Adipose tissue (tissue), 3 donors: ENCODE results near the gene DPM2. TPM values are rescaled to one million over a fixed set of nuclear protein-coding genes. Genes with fewer than 3 reads are reported as not detected.
A peak's percentile ranks its signal among the peaks of the same experiment; 100 is the strongest.

Source experiments
- H3K27ac ChIP-seq: one replicate; pipeline ENCODE4 v1.5.1; 2013; ENCODE audit warnings: low read depth, low read length
- WGBS, 3 donors: extraction: QIAGEN DNeasy Blood & Tissue Kit; methylation state at CpG; one replicate each; pipeline ENCODE4 v1.1.7; 2013; 5-methylcytosine and 5-hydroxymethylcytosine counted together
- polyA plus RNA-seq, 3 donors: library from polyadenylated mRNA; stranded (reverse); fragments of 200-250 nt; gene quantifications; one replicate each; pipeline ENCODE4 v1.2.3, GENCODE V29; 2013
- donor health status: healthy with polysubstance abuse.
- donor health status: Bipolar disorder and iron deficiency.
- donor health status: healthy.

DPM2 gene
- polyA plus RNA-seq, 3 donors, result 26.9 to 40.5 (median 30.2) TPM

DNA sequence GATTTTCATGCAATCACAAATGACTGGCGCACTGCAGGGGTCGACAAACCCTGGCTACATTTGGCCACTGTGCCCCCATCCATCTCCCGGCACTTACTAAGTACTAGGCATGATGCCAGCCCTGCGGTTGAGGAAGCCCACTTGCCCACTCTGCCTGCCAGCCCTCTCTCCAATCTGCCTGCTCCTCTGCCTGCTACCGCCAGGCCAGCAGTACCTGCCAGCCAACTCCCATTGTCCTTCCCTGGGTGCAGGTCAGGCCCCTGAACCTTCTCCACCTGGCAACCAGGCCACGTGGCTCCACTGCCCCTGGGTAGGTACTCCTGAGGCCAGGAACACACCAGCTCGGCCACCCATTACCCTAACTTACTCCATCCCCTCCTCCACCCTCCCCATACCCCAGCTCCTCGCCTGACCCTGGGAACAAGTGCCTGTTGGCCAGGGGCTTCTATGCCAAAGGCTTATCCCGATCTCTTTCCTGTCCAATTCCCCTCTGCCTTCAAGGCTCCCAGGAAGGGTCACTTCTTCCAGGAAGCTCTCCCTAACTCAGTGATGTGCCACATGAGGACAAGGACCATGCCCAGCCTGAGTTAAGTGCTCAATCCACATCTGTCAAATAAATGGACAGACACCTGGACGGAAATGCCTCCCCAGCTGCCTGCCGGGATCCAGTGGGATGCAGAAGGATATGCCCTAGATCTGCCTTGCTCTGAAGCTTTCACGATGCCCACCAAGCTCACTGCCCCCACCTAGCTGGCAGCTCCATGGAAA lies 36.5 kb upstream of the DPM2 start:
- no peak overlapping the region for H3K27ac ChIP-seq
- 31 to 81% (median 77%) methylated on average over 12 of the region's 12 CpGs for WGBS, 3 donors

DNA sequence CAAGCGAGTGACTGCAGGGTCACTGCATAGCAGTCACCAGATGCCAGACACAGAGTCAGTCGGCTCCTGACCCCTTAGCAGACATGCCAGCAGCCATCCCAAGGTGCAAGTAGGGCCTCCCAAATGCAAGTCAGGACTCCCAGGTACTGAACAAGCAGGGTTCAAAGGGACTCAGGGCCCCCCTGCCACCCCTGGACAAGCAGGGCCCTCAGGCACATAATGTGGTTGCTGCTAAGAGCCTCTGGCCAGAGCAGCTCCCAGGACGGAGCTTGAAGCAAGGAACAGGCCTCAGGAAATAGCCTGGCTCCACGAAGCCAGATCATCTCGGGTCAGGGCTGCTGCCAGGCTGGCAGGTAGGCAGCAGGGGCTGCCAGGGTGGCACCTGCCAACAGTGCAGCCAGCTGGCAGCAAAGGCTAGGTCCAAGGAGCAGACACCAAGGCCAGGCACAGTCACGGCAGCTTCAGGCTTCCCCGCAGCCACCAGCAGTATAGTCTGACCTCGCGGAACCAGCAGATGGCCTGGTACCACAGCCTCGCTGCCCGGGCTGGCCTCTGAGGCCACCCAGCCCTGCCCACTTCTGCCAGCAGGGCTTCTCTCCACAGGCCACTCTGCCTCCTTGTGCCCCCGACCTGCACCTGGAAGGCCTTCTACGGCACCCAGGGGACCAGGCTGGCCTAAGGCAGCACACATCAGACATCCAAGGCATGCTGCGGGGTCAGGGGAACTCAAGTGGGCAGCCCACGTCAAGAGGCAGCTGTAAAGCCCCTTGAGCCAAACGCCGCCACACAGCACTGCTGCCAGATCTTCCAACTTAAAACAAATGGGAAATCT lies 35.7 kb upstream of the DPM2 start:
- WGBS, 3 donors, result 23 to 84% (median 72%) methylated on average over 17 of the region's 17 CpGs
- H3K27ac ChIP-seq, result no peak overlapping the region

DNA sequence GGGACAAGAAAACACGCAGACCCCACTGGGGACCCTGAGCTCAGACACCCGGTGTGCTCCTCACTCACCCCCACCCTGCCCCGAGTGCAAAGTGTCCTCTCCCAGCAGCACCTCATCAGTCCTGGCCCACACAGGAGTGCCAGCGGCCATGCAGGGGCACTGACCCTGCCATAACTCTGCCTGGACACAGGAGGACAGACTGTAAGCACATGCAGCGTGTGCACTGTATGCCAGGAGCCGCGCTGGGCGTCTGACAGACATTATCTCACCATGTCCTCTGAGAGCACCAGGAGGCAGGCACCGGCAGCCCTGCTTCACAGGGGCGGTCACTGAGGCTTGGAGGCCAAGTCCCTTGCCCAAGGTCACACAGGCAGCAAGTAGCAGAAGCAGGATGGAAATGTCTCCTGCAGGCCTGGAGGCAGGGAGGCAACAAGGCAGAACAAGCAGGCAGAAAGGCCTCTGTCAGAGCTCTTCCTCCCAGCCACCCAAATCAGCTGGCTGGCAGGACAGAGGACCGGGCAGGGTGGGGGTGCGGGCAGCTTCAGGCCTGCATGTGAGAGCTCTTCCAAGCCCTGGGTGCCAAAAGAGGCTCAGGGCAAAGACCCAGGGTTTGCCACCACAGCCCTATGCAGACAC lies 34.7 kb upstream of the DPM2 start:
- 36 to 76% (median 61%) methylated on average over 12 of the region's 12 CpGs for WGBS, 3 donors
- no peak overlapping the region for H3K27ac ChIP-seq

DNA sequence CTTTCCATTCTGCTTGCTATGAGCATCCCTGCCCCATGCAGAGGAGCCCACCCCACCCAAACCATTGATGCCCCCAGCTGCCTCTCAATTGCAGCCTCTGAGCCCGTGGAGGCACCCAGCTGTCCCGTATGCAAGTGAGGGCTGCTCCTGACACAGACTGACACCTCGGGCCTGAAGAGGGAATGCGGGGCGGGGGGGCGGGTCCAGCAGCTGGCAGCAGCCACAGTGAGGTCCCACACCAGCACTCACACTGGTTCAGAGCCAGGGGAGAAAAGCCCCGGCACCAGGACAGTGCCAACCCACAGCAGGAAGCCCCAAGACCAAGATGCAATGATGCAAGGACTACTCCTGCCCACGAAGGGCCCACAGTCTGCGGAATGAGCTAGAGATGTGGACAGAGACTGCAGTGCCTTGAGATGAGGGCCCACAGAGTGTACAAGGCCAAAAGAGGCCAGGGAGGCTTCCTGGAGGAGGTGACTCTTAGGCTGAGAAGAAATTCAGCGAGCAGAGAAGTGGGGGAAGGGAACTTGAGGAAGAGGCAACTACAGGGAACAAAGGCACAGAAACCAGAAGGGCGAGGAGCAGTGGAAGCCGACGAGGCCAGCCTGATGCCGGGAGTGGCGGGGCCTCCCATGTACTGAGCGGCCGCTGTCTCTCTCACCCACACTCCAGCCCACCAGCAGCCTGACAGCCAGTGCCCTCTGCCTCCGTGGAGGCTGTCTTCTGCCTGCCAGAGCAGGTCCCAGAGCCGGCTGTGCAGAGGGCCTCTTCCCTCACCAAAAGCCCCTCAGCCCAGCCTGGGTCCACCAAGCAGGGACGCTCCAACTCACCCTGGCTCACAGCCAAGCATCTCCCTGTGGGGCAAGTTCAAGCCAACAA lies 33.9 kb upstream of the DPM2 start:
- no peak overlapping the region for H3K27ac ChIP-seq

DNA sequence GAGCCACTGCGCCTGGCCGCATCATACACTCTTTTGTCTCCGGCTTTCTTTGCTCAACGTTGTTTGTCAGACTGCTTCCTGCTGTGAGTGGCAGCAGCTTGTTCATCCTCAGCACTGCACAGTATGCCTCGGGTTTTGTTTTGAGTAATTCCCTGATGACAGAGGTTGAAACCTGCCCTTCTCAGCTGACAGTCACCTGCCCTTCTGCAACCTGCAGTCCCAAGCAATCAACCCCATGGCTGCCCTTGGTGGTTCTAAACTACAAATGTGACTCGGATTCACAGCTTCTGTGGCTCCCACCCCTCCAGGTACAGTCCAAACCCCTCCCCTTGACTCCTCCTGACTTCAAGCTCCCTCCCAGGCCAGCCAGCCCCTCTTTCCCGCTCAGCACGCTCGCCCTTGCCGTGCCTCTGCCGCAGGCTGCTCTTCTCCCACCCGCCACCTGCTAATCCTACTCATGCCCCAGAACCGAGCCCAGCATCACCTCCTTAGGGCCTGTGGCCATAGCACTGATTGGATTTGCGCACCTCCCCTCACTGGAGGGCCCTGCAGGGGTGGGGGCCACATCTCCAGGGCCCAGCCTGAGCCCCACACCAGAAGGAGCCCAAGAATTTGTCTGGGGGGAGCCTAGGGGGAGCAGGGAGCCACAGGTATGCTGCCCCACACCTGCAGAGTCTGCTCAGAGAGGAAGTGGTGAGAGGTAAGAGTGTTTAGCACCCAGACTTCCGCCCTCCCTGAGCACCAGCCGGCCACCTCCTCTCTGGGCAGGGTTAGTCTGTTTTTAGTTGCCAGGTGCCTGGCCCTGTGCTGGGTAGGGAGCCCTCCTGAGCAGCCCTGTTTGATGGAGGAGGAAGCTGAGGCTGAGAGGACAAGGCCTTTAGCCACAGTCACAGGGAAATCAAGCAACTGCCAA lies 33.0 kb upstream of the DPM2 start:
- 70 to 73% (median 73%) methylated on average over 16 of the region's 16 CpGs for WGBS, 3 donors

More for the DNA sequence above, 33.9 kb upstream of the DPM2 start:
- 41 to 55% (median 44%) methylated on average over 17 to 20 of the region's 20 CpGs for WGBS, 3 donors

DNA sequence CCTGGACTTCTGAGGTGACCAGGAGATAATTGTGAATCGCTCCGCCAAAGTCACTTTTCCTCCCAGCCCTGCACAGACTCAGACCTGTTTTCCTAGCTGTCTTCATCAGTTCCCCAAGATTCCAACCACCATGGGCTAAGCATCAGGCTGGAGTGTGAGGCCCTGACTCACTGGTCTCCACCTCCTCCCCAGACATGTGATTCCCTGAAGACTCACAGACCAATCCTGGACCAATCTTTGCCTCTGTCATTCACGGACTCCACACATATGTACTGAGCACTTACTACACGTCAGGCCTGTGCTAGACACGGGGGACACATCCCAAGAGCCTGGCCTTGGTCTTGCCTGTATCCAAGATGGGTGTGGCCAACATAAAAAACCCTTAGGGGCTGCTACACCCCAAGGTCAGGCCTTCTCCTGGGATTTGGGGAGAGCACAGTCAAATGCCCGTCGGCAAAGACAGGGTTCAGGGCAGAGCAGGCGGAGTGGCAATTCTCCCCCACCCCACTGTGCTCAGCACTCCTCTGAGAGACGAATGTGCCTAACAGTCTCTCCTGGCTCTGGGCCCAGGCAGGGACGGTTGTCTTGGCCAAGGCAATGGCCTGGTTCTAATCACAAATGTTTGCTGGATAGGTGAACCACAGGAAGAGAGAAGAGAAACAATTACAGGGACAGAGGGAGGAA lies 31.2 kb upstream of the DPM2 start:
- peak overlapping the region; percentile 43 for H3K27ac ChIP-seq
- WGBS, 3 donors, result 46 to 67% (median 50%) methylated on average over 10 of the region's 10 CpGs

More for the DNA sequence above, 33.0 kb upstream of the DPM2 start:
- no peak overlapping the region for H3K27ac ChIP-seq

DNA sequence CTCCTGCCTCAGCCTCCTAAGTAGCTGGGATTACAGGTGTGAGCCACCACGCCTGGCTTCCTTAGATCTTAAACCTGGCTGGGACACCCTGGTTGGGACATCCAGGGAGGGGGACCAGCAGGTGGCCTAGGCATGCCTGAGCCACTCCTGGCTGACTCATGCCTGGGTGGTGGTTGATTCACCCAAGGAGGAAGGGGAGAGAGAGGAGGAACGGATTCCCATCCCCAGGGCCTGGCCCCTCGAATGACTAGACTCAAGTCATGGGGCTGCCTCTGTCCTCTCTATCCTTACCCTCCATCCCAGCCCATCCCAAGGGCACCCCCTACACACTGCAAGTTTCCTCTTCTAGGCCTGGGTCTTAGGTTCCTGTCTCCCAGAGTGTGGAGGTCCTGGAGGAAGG lies 30.4 kb upstream of the DPM2 start:
- H3K27ac ChIP-seq, result no peak overlapping the region
- 67 to 81% (median 70%) methylated on average over 3 of the region's 3 CpGs for WGBS, 3 donors

DNA sequence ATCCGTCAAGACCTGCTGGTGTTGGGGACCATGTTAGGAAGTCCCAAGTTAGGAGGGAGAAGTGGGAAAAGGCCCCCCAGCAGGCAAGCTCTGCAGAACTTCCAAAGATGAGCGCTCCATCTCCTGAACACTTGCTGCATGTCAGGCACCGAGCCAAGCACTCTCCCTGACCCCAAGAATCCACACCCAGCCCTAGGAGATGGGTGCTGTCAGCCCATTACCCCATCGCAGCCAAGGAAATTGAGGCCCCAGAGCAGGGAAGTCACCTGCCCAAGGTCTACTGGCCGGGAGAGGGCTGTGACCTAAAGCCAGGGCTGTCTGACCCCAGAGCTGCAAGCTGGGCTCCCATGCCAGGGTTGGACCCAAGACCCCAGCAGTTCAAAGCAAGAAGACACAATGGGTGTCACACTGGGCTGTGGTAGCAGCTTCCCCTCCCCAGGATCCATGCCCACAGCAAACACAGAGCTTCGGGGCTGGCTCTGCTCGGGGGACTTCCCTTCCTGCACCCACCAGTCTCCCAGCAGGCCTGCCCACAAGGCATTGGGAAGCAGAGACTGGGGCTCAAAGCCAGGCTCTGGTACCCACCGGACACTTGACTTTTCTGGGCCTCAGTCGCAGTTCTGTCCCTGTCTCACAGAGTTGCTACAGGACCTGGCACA lies 29.6 kb upstream of the DPM2 start:
- no peak overlapping the region for H3K27ac ChIP-seq
- WGBS, 3 donors, result 60 to 78% (median 66%) methylated on average over 9 of the region's 9 CpGs

DNA sequence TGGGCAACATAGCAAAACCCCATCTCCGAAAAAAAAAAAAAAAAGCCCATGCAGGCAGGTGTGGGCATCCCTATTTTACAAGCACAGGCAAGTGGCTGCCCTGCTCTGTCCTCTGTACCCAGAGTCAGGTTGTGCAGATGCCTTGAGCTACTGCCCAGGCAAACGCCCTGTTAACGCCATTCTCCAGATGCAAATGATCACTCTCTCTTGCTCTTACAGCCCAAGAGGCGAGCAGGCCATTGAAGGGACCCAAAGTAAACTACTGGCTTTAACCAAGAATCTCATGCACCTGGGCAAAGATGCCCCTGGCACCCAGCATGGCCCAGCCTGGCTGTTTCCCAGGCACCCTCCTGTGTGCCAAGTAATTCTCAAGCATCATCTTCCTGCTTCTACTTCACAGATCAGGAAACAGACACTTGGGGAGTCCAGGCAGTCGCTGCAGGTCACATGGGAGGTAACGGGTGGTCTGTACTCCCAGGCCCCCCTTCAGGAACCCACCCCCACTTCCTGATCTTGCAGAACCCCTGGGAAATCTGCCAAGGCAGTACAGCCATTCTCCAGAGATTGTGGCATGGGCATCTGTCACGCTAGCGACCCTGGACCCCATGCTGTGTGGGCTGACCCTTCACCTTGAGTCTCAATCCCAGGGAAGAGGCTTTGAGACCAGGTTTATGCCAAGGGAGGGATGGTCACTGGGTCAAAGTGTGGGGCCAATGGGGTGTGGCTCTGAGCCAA lies 28.9 kb upstream of the DPM2 start:
- WGBS, 3 donors, result 39 to 54% (median 49%) methylated on average over 8 of the region's 8 CpGs

DNA sequence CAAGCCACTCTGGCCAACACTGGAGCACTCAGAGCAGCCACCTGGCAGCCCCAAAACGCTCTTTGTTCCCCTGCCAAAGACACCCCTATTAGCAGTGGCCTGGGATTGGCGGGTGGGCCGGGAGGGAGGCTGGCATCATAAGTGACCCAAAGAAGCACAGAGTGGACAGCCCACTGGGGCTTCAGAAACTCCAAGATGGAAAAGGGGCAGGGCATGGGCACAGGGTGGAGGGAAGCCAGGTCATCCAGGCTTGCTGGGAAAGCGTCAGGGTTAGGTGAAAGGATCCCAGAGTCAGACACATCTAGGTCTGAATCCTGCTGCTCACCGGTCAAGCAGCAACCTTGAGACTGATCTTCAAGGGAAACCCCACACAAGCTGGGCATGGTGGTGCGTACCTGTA lies 28.3 kb upstream of the DPM2 start:
- H3K27ac ChIP-seq, result no peak overlapping the region
- 45 to 49% (median 46%) methylated on average over 6 of the region's 6 CpGs for WGBS, 3 donors

More for the DNA sequence above, 28.9 kb upstream of the DPM2 start:
- H3K27ac ChIP-seq, result no peak overlapping the region

DNA sequence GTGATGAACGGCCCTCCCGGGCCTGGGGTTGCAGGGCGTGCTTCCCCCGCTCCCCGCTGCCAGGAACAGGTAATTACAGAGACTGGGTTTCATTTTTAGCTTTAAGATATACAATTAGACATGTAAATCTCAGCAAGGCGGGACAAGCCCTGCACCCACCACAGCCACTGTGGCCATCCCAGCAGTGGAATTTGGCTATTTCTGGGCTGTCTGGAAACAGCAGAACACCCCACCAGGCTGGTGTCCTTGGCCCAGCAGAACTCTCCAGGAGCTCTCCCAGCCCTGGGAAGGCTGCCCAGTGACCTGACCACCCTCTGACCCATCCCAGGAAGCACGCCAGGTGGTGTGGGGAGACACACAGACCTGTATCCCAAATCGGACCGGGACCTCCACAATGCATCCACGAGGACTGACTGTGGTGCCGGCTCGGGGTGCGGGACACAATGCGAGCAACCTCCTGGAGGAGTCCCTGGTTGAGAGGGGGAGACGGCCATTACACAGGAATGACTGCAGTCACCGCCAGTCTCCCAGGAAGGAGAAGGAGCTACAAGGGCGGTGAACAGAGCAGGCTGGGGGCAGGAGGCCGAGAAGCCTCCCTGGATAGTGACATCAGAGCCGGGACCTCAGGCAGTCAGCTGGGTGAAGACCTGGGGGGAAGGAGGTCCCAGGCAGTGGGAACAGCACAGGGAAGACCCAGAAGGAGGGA lies 25.9 kb upstream of the DPM2 start:
- peak overlapping the region; percentile 40 for H3K27ac ChIP-seq
- WGBS, 3 donors, result 71 to 86% (median 80%) methylated on average over 19 of the region's 19 CpGs

DNA sequence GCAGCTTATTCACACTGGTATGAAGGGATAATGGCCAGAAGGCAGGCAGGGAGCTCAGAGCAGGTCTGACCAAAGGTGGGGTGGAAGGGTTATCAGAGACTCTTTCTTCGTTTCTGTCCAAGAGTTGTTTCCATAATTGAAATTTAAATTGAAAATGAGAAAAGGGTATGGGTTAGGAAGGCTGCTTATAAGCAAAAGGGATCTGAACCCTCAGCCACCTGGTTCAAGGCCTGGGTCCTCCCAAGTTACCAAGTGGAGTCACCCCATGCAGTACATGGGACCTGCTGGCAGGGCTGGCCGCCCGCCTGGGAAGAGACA lies 25.3 kb upstream of the DPM2 start:
- WGBS, 3 donors, result 63 to 84% (median 72%) methylated on average over 3 of the region's 3 CpGs
- H3K27ac ChIP-seq, result no peak overlapping the region

DNA sequence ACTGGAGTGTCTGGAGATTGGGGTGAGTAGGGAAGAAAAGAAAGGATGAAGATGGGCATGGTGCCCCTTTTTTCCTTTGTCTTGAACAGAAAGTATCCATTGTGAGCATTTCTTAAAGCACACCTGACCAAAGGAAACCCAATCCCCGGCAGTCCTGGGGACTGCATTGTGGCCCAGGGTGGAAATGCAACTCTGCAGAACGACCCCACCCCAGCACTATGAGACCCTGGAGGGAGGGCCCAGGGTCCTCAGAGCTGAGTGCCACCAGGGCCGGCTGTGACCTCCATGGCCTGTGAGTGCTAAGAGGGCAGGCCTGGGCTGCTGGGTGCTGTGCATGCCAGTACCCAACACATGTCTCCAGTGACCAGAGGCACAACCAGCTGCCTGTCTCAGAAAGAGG lies 24.6 kb upstream of the DPM2 start:
- WGBS, 3 donors, result 55 to 79% (median 58%) methylated on average over 3 of the region's 3 CpGs
- no peak overlapping the region for H3K27ac ChIP-seq

DNA sequence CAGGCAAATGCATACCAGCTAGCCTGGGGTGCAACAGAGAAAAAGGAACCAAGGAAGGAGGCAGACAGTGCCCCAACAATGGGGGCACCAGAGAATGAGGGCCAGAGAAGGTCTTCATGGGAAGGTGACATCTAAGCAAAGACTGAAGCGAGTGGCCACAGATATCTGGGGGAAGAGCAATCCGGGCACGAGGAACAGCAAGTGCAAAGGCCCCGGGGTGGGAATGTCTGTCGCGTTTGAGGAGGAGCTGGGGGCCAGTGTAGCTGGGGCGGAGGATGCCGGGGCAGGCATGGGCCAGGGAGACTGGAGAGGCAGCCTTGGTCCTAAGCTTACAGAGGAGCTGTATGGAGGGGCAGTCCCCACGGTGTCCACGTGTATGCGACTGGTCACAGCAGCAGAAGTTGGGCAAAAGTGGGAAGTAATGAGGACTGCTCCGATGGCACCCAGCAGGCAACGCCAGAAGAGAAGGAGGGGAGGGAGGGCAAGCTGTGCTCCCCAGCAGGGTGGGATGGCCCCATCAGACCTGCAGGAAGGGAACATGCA lies 24.0 kb upstream of the DPM2 start:
- no peak overlapping the region for H3K27ac ChIP-seq
- 87 to 94% (median 90%) methylated on average over 13 of the region's 13 CpGs for WGBS, 3 donors

DNA sequence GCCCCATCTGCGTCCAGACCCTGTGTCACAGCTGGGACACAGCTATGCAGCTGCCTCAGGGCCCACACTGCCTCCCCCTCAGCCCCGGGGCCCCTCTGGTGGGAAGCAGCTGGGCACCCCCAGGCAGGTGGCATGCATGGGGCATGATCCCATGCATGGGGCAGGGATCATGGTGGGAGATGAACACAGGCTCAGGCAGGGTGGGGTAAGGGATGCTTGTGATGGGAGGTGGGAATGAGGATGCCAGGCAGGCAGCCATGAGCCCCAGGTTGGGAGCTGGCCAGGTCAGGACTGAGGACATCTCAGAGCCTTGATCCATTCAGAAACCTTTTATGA lies 23.5 kb upstream of the DPM2 start:
- no peak overlapping the region for H3K27ac ChIP-seq
- 93 to 96% (median 96%) methylated on average over 2 of the region's 2 CpGs for WGBS, 3 donors
